ENCODE data around the gene GPR39. TPM values are rescaled to one million over a fixed set of nuclear protein-coding genes. Genes with fewer than 3 reads are reported as not detected.
A peak's percentile ranks its signal among the peaks of the same experiment; 100 is the strongest.

Gene GPR39
- total and polyA plus RNA-seq, 2 donors (not counting 1 experiment from before 2014, with no cell fraction given), result not detected

DNA sequence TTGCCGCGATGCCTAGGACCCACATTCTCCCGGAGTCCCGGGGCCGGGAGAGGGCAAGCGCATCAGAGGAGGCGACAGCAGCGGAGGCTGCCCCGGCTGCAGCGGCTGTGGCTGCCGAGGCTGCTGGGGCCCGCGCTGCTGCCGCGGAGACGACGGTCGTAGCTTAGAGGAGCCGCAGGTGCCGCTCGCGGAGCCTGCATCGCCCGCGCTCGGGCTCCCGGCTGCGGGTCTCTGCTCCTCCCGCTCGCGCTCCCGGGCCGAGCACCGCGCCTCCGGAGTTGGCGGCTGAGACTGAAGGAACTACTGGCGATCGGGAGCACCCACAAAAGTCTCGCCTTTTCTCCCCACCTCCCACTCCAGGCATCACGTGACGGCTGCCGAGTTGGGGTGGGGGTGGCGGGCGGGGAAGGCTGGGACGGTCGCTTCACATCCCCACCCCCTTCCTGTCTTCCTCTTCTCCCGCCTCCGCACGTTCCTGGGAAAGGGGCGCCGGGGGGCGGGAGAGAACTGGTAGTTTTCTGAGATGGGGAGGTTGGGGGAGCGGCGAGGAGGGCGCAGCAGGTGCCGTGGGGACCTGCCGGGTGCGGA is 253.4 kb downstream of the GPR39 start, which contains the start of gene LYPD1:
Gene LYPD1 (minus strand): TSS at position 298 of the 588 bp plus-strand sequence. CDS start 273 bp downstream, at position 25.
- 7% methylated on average over 38 of the region's 59 CpGs for WGBS (ENCODE audit: insufficient coverage)
- no peak for DNase-seq
- Histone ChIP-seq H3K9ac (ENCODE audit: low read length) (no peak within 1 kb of the TSS), H2AFZ (ENCODE audit: insufficient read depth, low read depth, low read length, poor library complexity, severe bottlenecking) (no peak within 1 kb of the TSS), H3K27me3 (replicated peaks in 1 of 4; ENCODE audit: control extremely low read depth in 1 of 4, control insufficient read depth in 3 of 4, insufficient read depth in 4 of 4, low read length in 3 of 4) (peaks cover 0 to 38% (median 14%) of the 10 kb centered on the region in 4 experiments), H3K79me2 (ENCODE audit: control insufficient read depth, insufficient read depth, low read length) (no peaks in the 10 kb centered on the region), H3K4me2 (replicated peaks; ENCODE audit: low read depth, low read length, poor library complexity, severe bottlenecking) (peak within 1 kb of the TSS; percentile 38), H3K9me3 (ENCODE audit: control extremely low read depth in 1 of 3, control insufficient read depth in 2 of 3, insufficient read depth in 1 of 3, low read length in 2 of 3) (peaks cover 0 to 12% (median 0%) of the 10 kb centered on the region in 3 donors), H3K27ac (ENCODE audit: low read length in 2 of 2) (no peak within 1 kb of the TSS), H4K20me1 (ENCODE audit: control insufficient read depth, insufficient read depth, low read length, poor library complexity, severe bottlenecking) (no peaks in the 10 kb centered on the region), H3K4me3 (ENCODE audit: control extremely low read depth in 1 of 5, extremely low read depth in 1 of 5, insufficient read depth in 1 of 5, low read depth in 2 of 5, low read length in 4 of 5) (peak within 1 kb of the TSS in 2 of 5 experiments; percentile 14 to 15), H3K36me3 (replicated peaks in 1 of 2; ENCODE audit: control extremely low read depth in 1 of 2, control insufficient read depth in 1 of 2, extremely low read depth in 1 of 2, insufficient read depth in 2 of 2, low read length in 1 of 2) (no peaks in the 10 kb centered on the region), H3K4me1 (ENCODE audit: control insufficient read depth in 2 of 2, insufficient read depth in 2 of 2, low read length in 2 of 2) (no peaks in the 10 kb centered on the region)
- H3K4me1 Mint-ChIP-seq, result peaks cover 9% of the 10 kb centered on the region
- intact Hi-C loops (cut with micrococcal nuclease), result no loop called here
- TF ChIP-seq CTCF (IDR thresholded peaks at IDR 0.05) (no peak), EZH2 (IDR thresholded peaks at IDR 0.05; ENCODE audit: borderline replicate concordance, insufficient read depth, low read depth, low read length, poor library complexity, severe bottlenecking) (no peak)
- no peak for ATAC-seq (ENCODE audit: low read depth)
- no peaks in the 10 kb centered on the region for H3K9me3 Mint-ChIP-seq (ENCODE audit: insufficient read depth)
- ChIA-PET POLR2A (no interaction called here), CTCF (no interaction called here)
- no peak within 1 kb of the TSS for H3K27ac Mint-ChIP-seq
- H3K4me3 Mint-ChIP-seq, result peak within 1 kb of the TSS; percentile 55
- peaks cover 48% of the 10 kb centered on the region for H3K27me3 Mint-ChIP-seq

DNA sequence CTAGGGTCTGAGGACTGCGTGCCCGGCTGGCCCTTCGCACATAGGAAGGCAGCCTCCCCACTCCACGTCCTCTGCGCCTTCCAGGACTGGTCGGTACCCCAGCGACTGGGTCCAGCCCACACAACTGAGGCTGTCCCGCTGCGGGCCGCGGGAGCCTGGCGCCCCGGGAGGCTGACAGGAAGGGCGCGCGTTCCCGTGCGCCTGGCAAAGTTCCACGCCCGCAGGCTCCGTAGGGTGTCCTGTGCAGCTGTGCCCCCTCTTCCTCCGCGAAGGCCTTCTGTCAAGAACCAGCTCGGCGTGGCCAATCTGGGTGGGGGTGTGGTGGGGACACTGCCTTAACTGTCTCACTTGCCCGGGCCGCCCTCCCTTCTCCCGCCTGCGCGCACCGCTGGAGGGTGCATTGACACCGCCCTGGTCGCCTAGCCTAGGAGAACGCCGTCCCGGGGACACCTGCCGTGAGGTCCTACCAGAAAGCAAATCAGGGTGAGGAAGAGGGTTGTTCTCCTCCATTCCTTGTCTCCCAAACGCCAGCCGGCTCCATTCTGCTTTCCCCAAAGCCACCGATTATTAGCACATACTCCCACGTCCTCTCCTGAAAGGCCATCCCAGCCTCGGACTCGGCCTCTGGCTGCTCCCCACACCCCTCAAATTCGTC is 254.0 kb downstream of the GPR39 start:
- ATAC-seq (ENCODE audit: low read depth), result no peak
- POLR2A ChIA-PET, result no interaction called here

More for the DNA sequence above, 254.0 kb downstream of the GPR39 start:
- no peak overlapping the region for H3K9ac ChIP-seq (ENCODE audit: low read length)
- Mint-ChIP-seq H3K27ac (no peak overlapping the region), H3K4me3 (peak overlapping the region; percentile 55), H3K27me3 (peaks cover 47% of the 10 kb centered on the region), H3K4me1 (peaks cover 9% of the 10 kb centered on the region), H3K9me3 (ENCODE audit: insufficient read depth) (no peaks in the 10 kb centered on the region)
- CTCF ChIA-PET, result no interaction called here
- H3K4me1 ChIP-seq (ENCODE audit: control insufficient read depth in 2 of 2, insufficient read depth in 2 of 2, low read length in 2 of 2), result no peaks in the 10 kb centered on the region
- peak; percentile 4 for DNase-seq
- H3K36me3 ChIP-seq (replicated peaks in 1 of 2; ENCODE audit: control extremely low read depth in 1 of 2, control insufficient read depth in 1 of 2, extremely low read depth in 1 of 2, insufficient read depth in 2 of 2, low read length in 1 of 2), result no peaks in the 10 kb centered on the region
- no peak for TF ChIP-seq EZH2 (IDR thresholded peaks at IDR 0.05; ENCODE audit: borderline replicate concordance, insufficient read depth, low read depth, low read length, poor library complexity, severe bottlenecking)
- no peak for TF ChIP-seq CTCF (IDR thresholded peaks at IDR 0.05)
- H4K20me1 ChIP-seq (ENCODE audit: control insufficient read depth, insufficient read depth, low read length, poor library complexity, severe bottlenecking), result no peaks in the 10 kb centered on the region
- H3K27me3 ChIP-seq (replicated peaks in 1 of 4; ENCODE audit: control extremely low read depth in 1 of 4, control insufficient read depth in 3 of 4, insufficient read depth in 4 of 4, low read length in 3 of 4), result peaks cover 0 to 38% (median 15%) of the 10 kb centered on the region in 4 experiments
- no peaks in the 10 kb centered on the region for H3K79me2 ChIP-seq (ENCODE audit: control insufficient read depth, insufficient read depth, low read length)
- H3K4me2 ChIP-seq (replicated peaks; ENCODE audit: low read depth, low read length, poor library complexity, severe bottlenecking), result peak overlapping the region; percentile 38
- intact Hi-C loops (cut with micrococcal nuclease), result no loop called here
- peaks cover 0 to 12% (median 0%) of the 10 kb centered on the region in 3 donors for H3K9me3 ChIP-seq (ENCODE audit: control extremely low read depth in 1 of 3, control insufficient read depth in 2 of 3, insufficient read depth in 1 of 3, low read length in 2 of 3)
- no peak overlapping the region for H2AFZ ChIP-seq (ENCODE audit: insufficient read depth, low read depth, low read length, poor library complexity, severe bottlenecking)
- 6% methylated on average over 33 of the region's 44 CpGs for WGBS (ENCODE audit: insufficient coverage)
- no peak overlapping the region for H3K27ac ChIP-seq (ENCODE audit: low read length in 2 of 2)
- peak overlapping the region in 1 of 5 experiments; percentile 15 for H3K4me3 ChIP-seq (ENCODE audit: control extremely low read depth in 1 of 5, extremely low read depth in 1 of 5, insufficient read depth in 1 of 5, low read depth in 2 of 5, low read length in 4 of 5)

All from B cell (primary cell).